NCI-H2227 treated with DMSO at 0.1 percent for 48 hours (cell line): ENCODE measurements around the gene GARS1.

ENCODE experiments used
- DNase-seq: peaks from one replicate; lab custom pipeline; 2025; lab: John Stamatoyannopoulos, UW

Gene GARS1

GRCh38 chr7:30681815-30682211, 87.1 kb downstream of the GARS1 start:
- no peak for DNase-seq

DNA sequence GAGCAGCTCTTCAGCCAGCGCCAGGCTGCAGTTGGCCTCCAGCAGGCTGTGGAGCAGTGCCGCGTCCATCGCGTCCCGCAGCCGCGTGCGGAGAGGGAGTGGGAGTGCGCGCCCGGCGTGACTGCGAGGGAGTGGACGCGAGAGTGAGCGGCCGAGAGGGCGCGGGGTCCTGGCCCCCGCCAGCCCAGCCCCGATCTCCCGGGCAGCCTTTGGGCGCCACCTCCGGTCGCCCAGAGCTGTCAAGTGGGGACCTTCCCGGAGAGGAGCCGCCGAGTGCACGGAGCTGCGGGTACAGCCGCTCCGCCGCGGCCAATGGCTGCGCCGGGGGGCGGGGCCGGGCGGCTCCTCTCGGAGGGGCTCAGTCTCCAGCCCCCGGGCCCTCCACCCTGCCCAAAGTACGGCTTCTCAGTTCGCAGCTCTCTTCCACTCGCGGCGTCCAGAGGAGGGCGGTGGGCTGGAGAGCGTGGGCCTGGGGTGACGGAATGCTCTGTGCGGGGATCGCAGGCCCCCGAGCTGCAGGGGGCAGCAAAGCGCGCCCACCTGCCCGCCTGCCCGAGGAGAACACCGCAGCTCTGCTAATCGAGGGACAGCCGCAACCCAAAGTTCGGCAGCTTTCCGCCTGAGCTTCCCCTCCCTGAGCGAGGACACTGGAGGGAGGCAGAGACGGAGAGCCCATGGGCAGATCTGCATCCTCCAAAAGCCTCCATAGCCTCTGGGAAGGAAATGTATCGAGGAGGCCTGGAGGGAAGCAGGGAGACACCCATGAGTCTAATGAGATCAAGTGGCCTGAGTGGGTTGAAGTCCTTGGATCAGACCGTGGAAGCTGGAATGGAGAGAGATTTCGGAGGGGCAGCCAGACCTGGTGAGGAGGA, 87.8 kb downstream of the GARS1 start, which contains the start of gene CRHR2:
Gene CRHR2, minus strand, starts transcription at position 245 of the 872 bp plus-strand sequence. Its CDS starts 176 bp downstream, at position 69.
- DNase-seq, result peak; percentile 4

GRCh38 chr7:30683306-30683705, 88.6 kb downstream of the GARS1 start:
- no peak for DNase-seq
